ENCODE measurements around the gene PGAM2. TPM values are rescaled to one million over a fixed set of nuclear protein-coding genes. Genes with fewer than 3 reads are reported as not detected.

Gene PGAM2
- total RNA-seq, 1 experiment from 2014 or later: 8.7 TPM

GRCh38 chr7:44096326-44096881 lies 31.0 kb upstream of the PGAM2 start:
- no peak overlapping the region for H3K14ac ChIP-seq (ENCODE audit: insufficient read depth, low read length)
- H3K23ac ChIP-seq (ENCODE audit: insufficient read length, low read depth, low read length): no peak overlapping the region
- H3K79me2 ChIP-seq (ENCODE audit: insufficient read depth, low read length): no peaks in the 10 kb centered on the region
- H4K8ac ChIP-seq (replicated peaks; ENCODE audit: insufficient read length, low read depth, low read length): no peak overlapping the region
- no peak overlapping the region for H3K56ac ChIP-seq (ENCODE audit: insufficient read length, low read depth, low read length)
- WGBS (ENCODE audit: extremely low coverage, insufficient read length, low lambda C conversion rate): no CpG with 5 or more reads among the region's 8 CpGs
- H3T11ph ChIP-seq (ENCODE audit: low read length): no peak overlapping the region
- H2AK5ac ChIP-seq (ENCODE audit: insufficient read length, low read length): no peak overlapping the region
- no peaks in the 10 kb centered on the region for H3K4me1 ChIP-seq (ENCODE audit: insufficient read depth, low read length)
- no peaks in the 10 kb centered on the region for H3K79me1 ChIP-seq (ENCODE audit: insufficient read depth, low read depth, low read length, poor library complexity, severe bottlenecking)
- no peak overlapping the region for H2BK5ac ChIP-seq (ENCODE audit: insufficient read length, low read length)
- H3K4me2 ChIP-seq (ENCODE audit: insufficient read depth, insufficient read length, low read length): no peak overlapping the region
- H3K4me1 Mint-ChIP-seq: peaks cover 0 to 10% of the 10 kb centered on the region in 2 experiments; a peak in 2 of 4 replicates
- no peaks in the 10 kb centered on the region; a peak in 1 of 5 replicates for H3K9me3 Mint-ChIP-seq
- no peak overlapping the region for H2BK15ac ChIP-seq (ENCODE audit: low read depth, low read length)
- no peaks in the 10 kb centered on the region for H3K36me3 Mint-ChIP-seq (ENCODE audit: insufficient read depth in 1 of 3, low read depth in 3 of 3)
- H3K4ac ChIP-seq (ENCODE audit: low read depth, low read length): no peak overlapping the region
- no peak overlapping the region for H2AFZ ChIP-seq (ENCODE audit: low read length)
- H3K23me2 ChIP-seq (ENCODE audit: insufficient read length, low read depth, low read length, poor library complexity, severe bottlenecking): no peaks in the 10 kb centered on the region
- H3K27me3 ChIP-seq (ENCODE audit: insufficient read depth, low read length): no peaks in the 10 kb centered on the region
- H3K27ac Mint-ChIP-seq: no peak overlapping the region; a peak in 1 of 7 replicates
- no peak overlapping the region for H2BK12ac ChIP-seq (ENCODE audit: insufficient read length, low read depth, low read length)
- H2BK120ac ChIP-seq (ENCODE audit: low read depth, low read length, poor library complexity, severe bottlenecking): no peak overlapping the region
- TF ChIP-seq CTCF (conservative IDR thresholded peaks at IDR 0.05): no peak
- H3K27ac ChIP-seq (ENCODE audit: insufficient read length, low read depth, low read length): no peak overlapping the region
- H3K27me3 Mint-ChIP-seq (ENCODE audit: low read depth): peaks cover 23% of the 10 kb centered on the region
- H3K4me3 Mint-ChIP-seq: no peak overlapping the region
- H3K9ac ChIP-seq (ENCODE audit: extremely low read depth, insufficient read length, low read length): no peak overlapping the region
- DNase-seq: no peak
- no peaks in the 10 kb centered on the region for H3K9me3 ChIP-seq (ENCODE audit: control insufficient read depth, low read depth, low read length)
- H4K91ac ChIP-seq (ENCODE audit: insufficient read length, low read depth, low read length): no peak overlapping the region
- H4K5ac ChIP-seq (ENCODE audit: insufficient read length, low read depth, low read length): no peak overlapping the region
- H2BK20ac ChIP-seq (ENCODE audit: low read depth, low read length, poor library complexity, severe bottlenecking): no peak overlapping the region
- no peak overlapping the region for H3K18ac ChIP-seq (ENCODE audit: insufficient read length, low read depth, low read length)
- no peaks in the 10 kb centered on the region for H4K20me1 ChIP-seq (ENCODE audit: control insufficient read depth, insufficient read depth, insufficient read length)

Measured in H9 (cell line).